Prostate gland (tissue), 2 donors: ENCODE measurements around the gene MYH9. TPM values are rescaled to one million over a fixed set of nuclear protein-coding genes. Genes with fewer than 3 reads are reported as not detected.
"Not testable (repeated sequence)": the region's sequence is repeated elsewhere in the genome, so short reads cannot be mapped to it uniquely, and the experiment has no call there.

ENCODE experiments used
- DNase-seq: peaks from one replicate; pipeline ENCODE4 v3.0.0-alpha.2; 2019; ENCODE audit warnings: low spot score
- H3K27ac ChIP-seq, 2 donors: fragments of 200-600 bp; sonication (generic); 2 replicates each; pipeline ENCODE4 v1.5.1; 2017 to 2019
- H3K27me3 ChIP-seq: fragments of 200-600 bp; sonication (generic); replicated peaks from 2 replicates; pipeline ENCODE4 v1.5.1; 2019; ENCODE audit not compliant: insufficient read depth
- H3K36me3 ChIP-seq, 2 donors: fragments of 200-600 bp; sonication (generic); 1 replicate in 1 of 2; 2 replicates in 1 of 2; pipeline versions ENCODE4 v1.5.1 to v1.8.1; 2017 to 2019
- H3K4me1 ChIP-seq: fragments of 200-600 bp; sonication (generic); replicated peaks from 2 replicates; pipeline ENCODE4 v1.5.1; 2019
- H3K4me3 ChIP-seq, 2 donors: fragments of 200-600 bp; sonication (generic); 2 replicates each; pipeline ENCODE4 v1.5.1; 2017 to 2019
- H3K9me3 ChIP-seq: fragments of 200-600 bp; sonication (generic); 2 replicates; pipeline ENCODE4 v1.5.1; 2017
- POLR2A ChIP-seq: fragments of 450-650 bp; IDR thresholded peaks from one replicate; pipeline ENCODE4 v1.6.1; 2016; ENCODE audit warnings: antibody characterized with exemption, mild to moderate bottlenecking
- POLR2AphosphoS5 ChIP-seq: sonication (generic); formaldehyde crosslinking; IDR thresholded peaks from one replicate; pipeline ENCODE4 v1.6.1; 2017; ENCODE audit warnings: antibody characterized with exemption
- WGBS: methylation state at CpG from one replicate; pipeline ENCODE4 v1.1.5; 2018; 5-methylcytosine and 5-hydroxymethylcytosine counted together
- intact Hi-C: fragments of 100-400 bp; cut with DNase I; formaldehyde crosslinking; loops from one replicate; pipeline ENCODE4 v1.14.2; 2022
- total RNA-seq, 2 donors: library from RNA; depleted of rRNA; stranded (reverse); fragments of >200 nt; gene quantifications; one replicate each; pipeline ENCODE4 v1.1.0, GENCODE V29; 2016
- TF ChIP-seq, protein P1 (sequence below), 4 experiments: fragments of 200-600 bp in 2 of 4; fragments of 450-650 bp in 2 of 4; sonication (generic) in 2 of 4; IDR thresholded peaks; 1 replicate in 3 of 4; 2 replicates in 1 of 4; pipeline ENCODE4 v1.5.1; 2016 to 2019; ENCODE audit warnings: antibody characterized with exemption in 4 of 4, mild to moderate bottlenecking in 2 of 4, moderate library complexity in 2 of 4

MYH9 gene
- total RNA-seq, 2 donors from 2014 or later, result 295 to 329 TPM

DNA sequence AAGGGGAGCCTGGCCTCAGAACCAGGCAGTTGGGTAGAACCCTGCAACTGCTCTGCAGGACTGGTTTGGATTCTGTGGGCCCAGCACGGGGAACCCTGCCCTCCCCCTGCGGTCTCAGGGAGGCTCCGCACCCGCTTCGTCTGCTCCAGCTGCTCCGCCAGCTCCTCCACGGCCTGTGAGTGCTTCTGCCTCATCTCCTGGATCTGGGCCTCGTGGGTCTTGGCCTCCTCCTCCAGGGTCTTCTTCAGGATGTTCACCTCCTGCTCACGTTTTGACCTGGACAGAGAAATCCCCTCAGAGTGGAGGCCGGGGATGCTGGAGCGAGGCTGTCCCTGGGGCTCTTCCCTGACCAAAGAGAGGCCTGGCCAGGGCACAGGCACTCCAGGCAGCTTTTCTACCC lies 93.0 kb downstream of the MYH9 start:
- Histone ChIP-seq H3K4me1 (no peaks in the 10 kb centered on the region), H3K9me3 (no peaks in the 10 kb centered on the region), H3K36me3 (peaks cover 69 to 72% of the 10 kb centered on the region in 2 donors), H3K27ac (no peak overlapping the region), H3K27me3 (no peaks in the 10 kb centered on the region), H3K4me3 (no peak overlapping the region)
- WGBS, result 89% methylated on average over 11 of the region's 11 CpGs
- TF ChIP-seq, protein P1, sequence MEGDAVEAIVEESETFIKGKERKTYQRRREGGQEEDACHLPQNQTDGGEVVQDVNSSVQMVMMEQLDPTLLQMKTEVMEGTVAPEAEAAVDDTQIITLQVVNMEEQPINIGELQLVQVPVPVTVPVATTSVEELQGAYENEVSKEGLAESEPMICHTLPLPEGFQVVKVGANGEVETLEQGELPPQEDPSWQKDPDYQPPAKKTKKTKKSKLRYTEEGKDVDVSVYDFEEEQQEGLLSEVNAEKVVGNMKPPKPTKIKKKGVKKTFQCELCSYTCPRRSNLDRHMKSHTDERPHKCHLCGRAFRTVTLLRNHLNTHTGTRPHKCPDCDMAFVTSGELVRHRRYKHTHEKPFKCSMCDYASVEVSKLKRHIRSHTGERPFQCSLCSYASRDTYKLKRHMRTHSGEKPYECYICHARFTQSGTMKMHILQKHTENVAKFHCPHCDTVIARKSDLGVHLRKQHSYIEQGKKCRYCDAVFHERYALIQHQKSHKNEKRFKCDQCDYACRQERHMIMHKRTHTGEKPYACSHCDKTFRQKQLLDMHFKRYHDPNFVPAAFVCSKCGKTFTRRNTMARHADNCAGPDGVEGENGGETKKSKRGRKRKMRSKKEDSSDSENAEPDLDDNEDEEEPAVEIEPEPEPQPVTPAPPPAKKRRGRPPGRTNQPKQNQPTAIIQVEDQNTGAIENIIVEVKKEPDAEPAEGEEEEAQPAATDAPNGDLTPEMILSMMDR (IDR thresholded peaks at IDR 0.05), result no peak
- TF ChIP-seq POLR2AphosphoS5 (no peak), POLR2A (no peak)
- no peak for DNase-seq
- intact Hi-C loops, result no loop called here

DNA sequence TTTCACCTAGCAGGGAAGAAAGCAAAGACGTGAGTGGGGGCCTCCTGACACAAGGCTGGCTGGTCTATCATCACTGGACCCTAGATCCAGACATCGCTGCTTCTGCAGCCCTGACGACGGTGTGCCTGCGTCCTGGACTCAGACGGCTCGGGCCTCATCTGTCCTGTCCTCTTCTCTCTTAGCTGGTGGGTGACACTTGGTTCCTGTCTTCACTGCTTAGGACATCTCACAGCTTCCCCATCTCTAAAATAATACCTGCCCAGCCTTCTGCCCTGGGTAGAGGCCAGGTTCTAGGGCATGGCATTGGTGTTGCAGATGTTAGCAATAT lies 93.5 kb downstream of the MYH9 start:
- Histone ChIP-seq H3K27ac (no peak overlapping the region), H3K4me3 (no peak overlapping the region), H3K9me3 (no peaks in the 10 kb centered on the region), H3K27me3 (no peaks in the 10 kb centered on the region), H3K36me3 (peaks cover 68 to 70% of the 10 kb centered on the region in 2 donors), H3K4me1 (no peaks in the 10 kb centered on the region)
- intact Hi-C loops, result no loop called here
- no peak for DNase-seq
- WGBS, result 90% methylated on average over 7 of the region's 7 CpGs
- TF ChIP-seq POLR2A, result no peak

DNA sequence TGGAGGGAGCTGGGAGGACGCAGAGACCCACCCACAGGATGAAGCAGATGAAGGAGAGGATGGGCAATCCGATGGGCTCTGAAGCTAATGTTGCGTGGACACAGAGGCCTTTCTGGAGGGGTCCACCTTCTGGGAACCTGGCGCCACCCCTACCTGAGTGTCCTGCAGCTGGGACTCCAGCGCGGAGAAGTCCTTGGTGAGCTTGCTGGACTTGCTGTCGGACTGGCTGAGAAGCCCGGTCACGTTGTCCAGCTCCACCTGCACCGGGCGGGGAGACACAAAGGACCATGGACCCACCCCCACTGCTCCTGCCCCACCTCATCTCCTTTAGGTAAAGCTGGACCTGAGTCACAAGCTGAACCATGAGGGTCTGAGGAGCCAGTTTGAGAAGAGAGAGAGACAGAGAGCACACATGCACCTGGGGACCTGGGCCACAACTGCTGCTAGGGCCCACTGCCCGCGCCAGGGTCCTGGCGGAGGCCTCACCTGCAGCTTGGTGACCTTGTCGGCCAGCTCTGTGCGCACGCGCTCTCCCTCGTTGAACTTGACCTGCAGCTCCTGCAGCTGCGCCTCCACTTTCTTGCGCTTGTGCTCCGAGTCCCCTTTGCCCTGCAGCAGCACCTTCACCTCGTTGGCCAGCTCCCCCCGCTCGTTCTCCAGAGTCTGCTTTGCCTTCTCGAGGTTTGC lies 94.0 kb downstream of the MYH9 start:
- no peaks in the 10 kb centered on the region for H3K27me3 ChIP-seq
- DNase-seq, result no peak
- WGBS, result 89% methylated on average over 26 of the region's 26 CpGs
- intact Hi-C loops, result no loop called here
- no peaks in the 10 kb centered on the region for H3K9me3 ChIP-seq
- TF ChIP-seq, protein P1 (IDR thresholded peaks at IDR 0.05), result no peak
- TF ChIP-seq POLR2A (no peak), POLR2AphosphoS5 (no peak)
- H3K27ac ChIP-seq, result no peak overlapping the region
- no peaks in the 10 kb centered on the region for H3K4me1 ChIP-seq
- H3K4me3 ChIP-seq, result no peak overlapping the region
- H3K36me3 ChIP-seq, result peaks cover 70% of the 10 kb centered on the region in 2 donors

DNA sequence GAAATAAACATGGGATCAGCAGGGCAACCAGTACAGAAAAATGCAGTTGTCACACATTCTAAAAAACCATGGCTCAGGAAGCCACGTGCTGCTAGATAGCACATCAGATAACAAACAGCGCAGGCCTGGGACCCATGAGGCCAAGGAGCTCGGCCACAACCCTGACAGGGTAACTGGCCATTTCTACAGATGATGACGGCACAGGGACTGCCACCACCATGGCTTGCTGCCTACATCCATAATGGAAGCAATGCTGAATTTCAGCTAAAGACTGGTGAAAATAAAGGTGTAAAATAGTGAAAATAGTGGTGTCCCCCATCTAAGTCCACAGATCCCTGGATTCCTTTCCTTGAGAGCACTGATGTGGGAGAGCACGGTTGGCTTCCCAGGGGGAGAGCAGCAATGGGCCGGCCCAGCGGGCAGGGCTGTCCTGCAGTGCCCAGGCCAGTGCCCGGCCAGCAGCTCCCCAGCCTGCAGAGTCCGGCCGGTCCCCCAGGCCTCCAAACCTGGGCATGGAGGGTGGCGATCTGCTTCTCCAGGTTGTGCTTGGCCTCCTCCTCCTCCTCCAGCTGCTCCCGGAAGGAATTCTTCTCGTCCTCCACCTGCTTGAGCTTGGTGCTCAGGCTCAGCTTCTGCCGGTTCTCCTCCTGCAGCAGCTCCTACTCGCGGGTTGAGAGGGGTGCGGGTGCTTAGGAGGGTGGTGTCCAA lies 94.8 kb downstream of the MYH9 start:
- DNase-seq, result no peak
- peaks cover 1% of the 10 kb centered on the region for H3K4me1 ChIP-seq
- no peak overlapping the region for H3K4me3 ChIP-seq
- 92% methylated on average over 17 of the region's 17 CpGs for WGBS
- TF ChIP-seq, protein P1 (IDR thresholded peaks at IDR 0.05), result no peak
- no peak for TF ChIP-seq POLR2AphosphoS5
- TF ChIP-seq POLR2A, result no peak
- intact Hi-C loops, result no loop called here
- no peaks in the 10 kb centered on the region for H3K27me3 ChIP-seq
- H3K36me3 ChIP-seq, result peaks cover 67 to 68% of the 10 kb centered on the region in 2 donors
- H3K9me3 ChIP-seq, result no peaks in the 10 kb centered on the region
- no peak overlapping the region for H3K27ac ChIP-seq

DNA sequence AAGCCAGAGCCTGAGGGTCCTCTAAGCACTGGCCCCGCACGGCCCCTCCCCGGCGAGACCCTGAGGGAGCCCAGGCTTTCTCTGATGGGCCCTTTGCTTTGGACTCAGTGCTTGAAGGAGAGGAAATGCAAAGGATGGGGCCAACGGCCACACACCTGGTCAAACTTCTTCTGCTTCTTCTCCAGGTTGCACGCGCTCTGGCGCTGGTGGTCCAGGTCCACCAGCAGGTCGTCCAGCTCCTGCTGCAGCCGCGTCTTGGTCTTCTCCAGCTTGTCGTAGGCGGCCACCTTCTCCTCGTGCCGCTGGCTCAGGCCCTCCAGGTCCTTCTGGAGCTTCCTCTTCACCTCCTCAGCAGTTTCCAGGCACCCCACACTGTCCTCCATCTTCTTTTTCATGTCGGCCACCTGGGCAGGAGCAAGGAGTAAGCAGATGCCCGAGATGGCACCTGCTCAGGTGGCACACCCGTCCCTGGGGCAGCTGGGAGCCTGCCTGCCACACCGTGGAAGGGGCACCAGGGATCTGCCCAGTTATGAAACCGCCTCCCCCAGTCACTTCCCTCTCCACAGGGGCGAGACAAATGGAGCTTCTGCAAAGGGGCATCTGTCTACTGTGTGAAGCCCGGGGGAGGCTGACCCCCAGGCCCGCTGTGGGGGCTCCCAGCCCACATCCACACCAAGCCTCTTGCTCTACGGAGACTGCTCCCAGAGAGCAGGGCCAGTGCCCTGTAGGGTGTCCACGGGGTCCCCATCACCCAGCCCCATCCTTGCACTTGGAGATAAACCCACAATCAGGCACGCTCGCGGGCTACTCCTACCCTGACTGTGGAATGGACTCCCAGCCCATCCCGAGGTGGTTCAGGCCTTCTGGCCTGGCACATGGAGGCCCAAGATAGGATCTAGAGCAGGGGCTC lies 95.7 kb downstream of the MYH9 start:
- no peaks in the 10 kb centered on the region for H3K27me3 ChIP-seq
- no peak overlapping the region for H3K4me3 ChIP-seq
- no peaks in the 10 kb centered on the region for H3K9me3 ChIP-seq
- WGBS, result 92% methylated on average over 27 of the region's 29 CpGs
- peaks cover 61 to 63% of the 10 kb centered on the region in 2 donors for H3K36me3 ChIP-seq
- H3K4me1 ChIP-seq, result peaks cover 5% of the 10 kb centered on the region
- intact Hi-C loops, result no loop called here
- TF ChIP-seq POLR2A (no peak), POLR2AphosphoS5 (no peak)
- TF ChIP-seq, protein P1 (IDR thresholded peaks at IDR 0.05), result no peak
- H3K27ac ChIP-seq, result no peak overlapping the region
- DNase-seq, result no peak

DNA sequence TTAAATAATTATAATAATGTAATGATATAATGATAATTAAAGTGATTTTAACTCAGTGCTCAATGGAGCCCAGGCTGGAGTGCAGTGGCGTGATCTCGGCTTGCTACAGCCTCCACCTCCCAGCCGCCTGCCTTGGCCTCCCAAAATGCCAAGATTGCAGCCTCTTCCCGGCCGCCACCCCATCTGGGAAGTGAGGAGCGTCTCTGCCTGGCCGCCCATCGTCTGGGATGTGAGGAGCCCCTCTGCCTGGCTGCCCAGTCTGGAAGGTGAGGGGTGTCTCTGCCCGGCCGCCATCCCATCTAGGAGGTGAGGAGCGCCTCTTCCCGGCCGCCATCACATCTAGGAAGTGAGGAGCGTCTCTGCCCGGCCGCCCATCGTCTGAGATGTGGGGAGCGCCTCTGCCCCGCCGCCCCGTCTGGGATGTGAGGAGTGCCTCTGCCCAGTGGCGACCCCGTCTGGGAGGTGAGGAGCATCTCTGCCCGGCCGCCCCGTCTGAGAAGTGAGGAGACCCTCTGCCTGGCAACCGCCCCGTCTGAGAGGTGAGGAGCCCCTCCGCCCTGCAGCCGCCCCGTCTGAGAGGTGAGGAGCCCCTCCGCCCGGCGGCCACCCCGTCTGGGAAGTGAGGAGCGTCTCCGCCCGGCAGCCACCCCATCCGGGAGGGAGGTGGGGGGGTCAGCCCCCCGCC lies 97.2 kb downstream of the MYH9 start:
- intact Hi-C loops, DNase-seq, H3K9me3 ChIP-seq, H3K27ac ChIP-seq, H3K4me3 ChIP-seq, H3K4me1 ChIP-seq, H3K27me3 ChIP-seq: not testable (repeated sequence)
- 89% methylated on average over 8 of the region's 40 CpGs for WGBS
- H3K36me3 ChIP-seq, result peaks cover 55 to 61% of the 10 kb centered on the region in 2 donors

DNA sequence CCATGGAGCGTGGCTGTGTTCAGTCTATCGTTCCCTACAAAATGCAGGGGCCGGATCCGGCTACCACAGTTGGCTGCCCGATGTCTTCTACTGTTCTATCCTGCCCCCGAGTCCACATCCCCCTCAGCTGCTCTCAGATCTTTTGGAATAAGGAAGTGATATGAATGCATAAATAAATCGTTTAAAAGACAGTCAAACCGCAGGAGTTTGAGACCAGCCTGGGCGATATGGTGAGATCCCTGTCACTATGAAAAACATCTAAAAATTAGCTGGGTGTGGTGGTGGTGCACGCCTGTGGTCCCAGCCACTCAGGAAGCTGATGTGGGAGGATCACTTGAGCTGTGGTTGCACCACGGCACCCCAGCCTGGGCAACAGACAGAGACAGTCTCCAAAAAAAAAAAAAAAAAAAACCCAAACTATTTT lies 97.8 kb downstream of the MYH9 start:
- DNase-seq, intact Hi-C loops: not testable (repeated sequence)
- H3K36me3 ChIP-seq, result peaks cover 55 to 61% of the 10 kb centered on the region in 2 donors

More for the DNA sequence above, 97.8 kb downstream of the MYH9 start:
- not testable (repeated sequence) for H3K4me3 ChIP-seq, H3K27ac ChIP-seq, H3K27me3 ChIP-seq, H3K4me1 ChIP-seq, H3K9me3 ChIP-seq
- 92% methylated on average over 11 of the region's 11 CpGs for WGBS
